Uterus (tissue), 4 donors: Measurements from ENCODE around the gene HEXA. TPM values are rescaled to one million over a fixed set of nuclear protein-coding genes. Genes with fewer than 3 reads are reported as not detected.

Experiments used
- DNase-seq, 2 donors: peaks; one replicate each; pipeline ENCODE4 v3.0.0-alpha.2; 2019 to 2020
- H3K27ac ChIP-seq, 2 donors: fragments of 200-600 bp; sonication (generic); 1 replicate in 1 of 2; 2 replicates in 1 of 2; pipeline ENCODE4 v1.5.1; 2016 to 2018
- H3K27me3 ChIP-seq, 2 donors: fragments of 200-600 bp; sonication (generic); one replicate each; pipeline ENCODE4 v1.5.1; 2018 to 2019; ENCODE audit warnings: control low read depth in 1 of 2
- H3K36me3 ChIP-seq, 2 donors: fragments of 200-600 bp; sonication (generic); one replicate each; pipeline ENCODE4 v1.5.1; 2019; ENCODE audit warnings: control low read depth in 1 of 2
- H3K4me1 ChIP-seq, 2 donors: fragments of 200-600 bp; sonication (generic); one replicate each; pipeline ENCODE4 v1.5.1; 2018 to 2019; ENCODE audit warnings: control low read depth in 1 of 2
- H3K4me3 ChIP-seq, 2 donors: fragments of 200-600 bp; sonication (generic); 1 replicate in 1 of 2; 2 replicates in 1 of 2; pipeline ENCODE4 v1.5.1; 2018 to 2019; ENCODE audit warnings: mild to moderate bottlenecking in 1 of 2
- H3K9me3 ChIP-seq, 2 donors: fragments of 200-600 bp; sonication (generic); one replicate each; pipeline ENCODE4 v1.5.1; 2019; ENCODE audit warnings: control low read depth in 1 of 2
- POLR2A ChIP-seq, 2 donors: fragments of 450-650 bp; IDR thresholded peaks; one replicate each; pipeline ENCODE4 v1.6.1; 2016; ENCODE audit warnings: antibody characterized with exemption in 2 of 2, mild to moderate bottlenecking in 1 of 2, moderate library complexity in 1 of 2
- intact Hi-C: fragments of 100-400 bp; cut with DNase I; formaldehyde crosslinking; loops from one replicate; pipeline ENCODE4 v1.15.1; 2023; ENCODE audit warnings: low total_unique reads
- total RNA-seq, 4 donors: library from RNA; depleted of rRNA in 3 of 4; stranded (reverse); fragments of >200 nt in 3 of 4; gene quantifications; one replicate each; pipeline versions ENCODE4 v1.1.0 to v1.2.4, GENCODE V29; 2014 to 2023
- TF ChIP-seq, protein P1 (sequence below), 4 experiments: fragments of 200-600 bp in 2 of 4; fragments of 450-650 bp in 2 of 4; sonication (generic) in 2 of 4; IDR thresholded peaks; one replicate each; pipeline ENCODE4 v1.5.1; 2016 to 2019; ENCODE audit warnings: antibody characterized with exemption in 4 of 4, mild to moderate bottlenecking in 2 of 4, moderate library complexity in 1 of 4
- donor health status: DM: yes; HTN: yes; CAD: no.

The HEXA gene
- total RNA-seq, 4 donors from 2014 or later: 14.9 to 86.0 (median 52.9) TPM

DNA sequence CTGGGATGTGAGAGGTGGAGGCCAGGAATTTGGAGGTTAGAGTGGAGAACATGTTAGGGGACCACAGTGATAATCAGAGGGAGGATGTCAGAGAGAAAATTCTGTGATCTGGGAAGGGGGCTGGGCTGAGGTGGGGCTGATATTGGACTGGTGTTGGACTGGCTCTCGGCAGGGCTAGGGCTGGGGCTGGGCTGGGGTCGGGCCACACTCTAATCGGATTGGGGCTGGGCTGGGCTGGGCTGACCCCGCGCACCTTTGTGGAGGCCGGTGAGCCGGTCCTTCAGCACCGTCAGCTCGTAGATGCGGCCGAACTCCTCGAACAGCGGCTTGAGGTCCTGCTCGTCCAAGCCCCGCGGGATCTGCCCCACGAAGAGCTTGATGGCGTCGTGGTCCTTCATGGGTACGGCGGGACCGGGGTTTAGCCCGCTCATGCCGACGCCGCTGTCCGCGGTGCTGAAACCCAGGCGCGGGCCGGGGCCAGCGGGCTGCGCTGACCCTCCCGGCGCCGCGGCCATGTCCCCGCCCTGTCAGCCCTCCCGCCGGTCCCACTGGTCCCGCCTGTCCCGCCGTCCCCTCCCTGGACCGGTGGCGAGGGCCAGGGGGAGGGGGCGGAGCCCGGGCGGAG lies 56.3 kb downstream of the HEXA start:
- Histone ChIP-seq H3K4me1 (peaks cover 0 to 6% of the 10 kb centered on the region in 2 donors), H3K27me3 (no peaks in the 10 kb centered on the region), H3K9me3 (no peaks in the 10 kb centered on the region), H3K36me3 (no peaks in the 10 kb centered on the region), H3K4me3 (peak overlapping the region in 1 of 2 donors; percentile 35), H3K27ac (no peak overlapping the region)
- intact Hi-C loops: no loop called here
- TF ChIP-seq POLR2A (IDR thresholded peaks at IDR 0.05): no peak
- TF ChIP-seq, protein P1, sequence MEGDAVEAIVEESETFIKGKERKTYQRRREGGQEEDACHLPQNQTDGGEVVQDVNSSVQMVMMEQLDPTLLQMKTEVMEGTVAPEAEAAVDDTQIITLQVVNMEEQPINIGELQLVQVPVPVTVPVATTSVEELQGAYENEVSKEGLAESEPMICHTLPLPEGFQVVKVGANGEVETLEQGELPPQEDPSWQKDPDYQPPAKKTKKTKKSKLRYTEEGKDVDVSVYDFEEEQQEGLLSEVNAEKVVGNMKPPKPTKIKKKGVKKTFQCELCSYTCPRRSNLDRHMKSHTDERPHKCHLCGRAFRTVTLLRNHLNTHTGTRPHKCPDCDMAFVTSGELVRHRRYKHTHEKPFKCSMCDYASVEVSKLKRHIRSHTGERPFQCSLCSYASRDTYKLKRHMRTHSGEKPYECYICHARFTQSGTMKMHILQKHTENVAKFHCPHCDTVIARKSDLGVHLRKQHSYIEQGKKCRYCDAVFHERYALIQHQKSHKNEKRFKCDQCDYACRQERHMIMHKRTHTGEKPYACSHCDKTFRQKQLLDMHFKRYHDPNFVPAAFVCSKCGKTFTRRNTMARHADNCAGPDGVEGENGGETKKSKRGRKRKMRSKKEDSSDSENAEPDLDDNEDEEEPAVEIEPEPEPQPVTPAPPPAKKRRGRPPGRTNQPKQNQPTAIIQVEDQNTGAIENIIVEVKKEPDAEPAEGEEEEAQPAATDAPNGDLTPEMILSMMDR (IDR thresholded peaks at IDR 0.05): no peak
- DNase-seq: peak; percentile 43 to 66

DNA sequence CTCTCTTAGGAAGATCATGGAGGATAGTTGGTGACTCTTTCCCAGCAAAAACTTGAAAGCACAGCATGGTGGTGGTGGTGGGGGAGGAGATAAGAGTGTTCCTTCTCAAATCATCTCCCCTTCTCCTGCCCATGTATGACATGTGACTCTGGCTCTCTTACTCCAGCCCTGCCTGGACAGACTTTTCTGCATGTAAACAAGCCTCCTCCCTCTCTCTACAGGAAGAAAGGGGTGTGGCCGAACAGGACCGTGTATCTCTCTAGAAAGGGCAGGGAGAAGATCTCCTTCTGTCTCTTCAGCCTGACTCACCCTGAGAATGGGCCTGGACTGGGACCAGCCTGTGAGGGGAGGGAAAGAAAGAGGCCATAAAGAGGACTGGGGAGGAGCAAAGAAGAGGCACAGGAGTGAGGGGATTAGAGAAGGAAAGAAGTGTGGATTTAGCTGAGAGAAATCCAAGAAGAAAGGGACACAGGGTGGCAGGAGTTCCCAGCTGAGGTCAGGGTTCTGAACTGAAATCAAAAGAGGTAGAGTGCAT lies 57.3 kb downstream of the HEXA start:
- Histone ChIP-seq H3K4me1 (peaks cover 0 to 6% of the 10 kb centered on the region in 2 donors), H3K4me3 (no peak overlapping the region), H3K9me3 (no peaks in the 10 kb centered on the region), H3K27me3 (no peaks in the 10 kb centered on the region), H3K27ac (no peak overlapping the region), H3K36me3 (no peaks in the 10 kb centered on the region)
- no peak for TF ChIP-seq POLR2A (IDR thresholded peaks at IDR 0.05)
- TF ChIP-seq, protein P1 (IDR thresholded peaks at IDR 0.05): no peak
- intact Hi-C loops: no loop called here
- DNase-seq: no peak

DNA sequence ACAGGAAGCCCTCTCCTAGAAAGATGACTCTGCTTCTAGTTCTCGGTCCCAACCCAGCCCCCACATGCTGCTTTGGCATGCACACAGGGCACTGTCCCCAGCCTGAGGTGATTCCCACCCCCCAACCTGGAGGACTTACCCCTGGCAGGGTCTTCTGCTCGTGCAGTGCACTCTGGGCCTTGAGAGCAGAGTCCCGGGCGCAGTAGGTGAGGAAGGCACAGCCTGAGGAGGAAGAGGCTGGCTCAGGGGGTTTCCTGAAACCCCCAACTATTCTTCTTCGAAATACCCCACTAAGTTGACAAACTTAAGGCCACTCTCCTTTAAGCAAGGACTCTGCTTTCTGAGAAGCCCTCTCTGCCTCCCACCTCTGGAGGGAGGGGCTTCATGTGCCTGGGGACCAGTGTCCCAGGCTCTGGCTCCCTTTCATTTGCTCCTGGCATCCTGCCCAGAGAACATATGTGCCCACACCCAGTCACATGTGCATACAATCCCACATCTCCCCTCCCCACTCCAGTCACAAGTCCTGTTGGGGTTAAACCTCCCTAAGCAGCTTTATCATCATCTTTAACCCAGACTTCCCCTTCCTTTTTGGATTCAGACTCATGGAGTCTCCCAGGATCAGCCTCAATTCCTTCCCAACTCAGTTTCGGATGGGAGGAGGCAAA lies 60.0 kb downstream of the HEXA start:
- no peaks in the 10 kb centered on the region for H3K27me3 ChIP-seq
- H3K27ac ChIP-seq: no peak overlapping the region
- intact Hi-C loops: no loop called here
- no peak for TF ChIP-seq POLR2A (IDR thresholded peaks at IDR 0.05)
- TF ChIP-seq, protein P1 (IDR thresholded peaks at IDR 0.05): no peak
- H3K4me1 ChIP-seq: peaks cover 0 to 6% of the 10 kb centered on the region in 2 donors
- no peaks in the 10 kb centered on the region for H3K9me3 ChIP-seq
- no peak for DNase-seq
- no peak overlapping the region for H3K4me3 ChIP-seq
- no peaks in the 10 kb centered on the region for H3K36me3 ChIP-seq

DNA sequence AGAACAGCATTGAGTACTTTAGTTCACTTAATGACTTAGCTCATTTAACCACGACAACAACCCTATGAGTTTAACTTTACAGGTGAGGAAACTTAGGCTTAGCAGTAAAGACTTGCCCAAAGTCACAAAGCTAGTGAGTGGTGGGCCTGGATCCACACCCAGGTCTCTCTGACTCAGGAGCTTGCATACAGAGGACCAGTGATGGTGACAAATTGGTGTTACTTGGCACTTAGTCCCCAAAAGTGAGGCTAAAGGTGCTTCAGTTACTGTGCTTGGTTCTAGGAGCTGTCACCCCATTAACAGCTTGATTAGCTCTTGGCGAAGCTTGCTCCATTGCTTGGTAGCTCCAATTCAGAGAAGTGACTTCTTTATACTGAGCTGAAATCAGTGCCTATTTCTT lies 61.9 kb downstream of the HEXA start:
- H3K4me3 ChIP-seq: no peak overlapping the region
- no peaks in the 10 kb centered on the region for H3K36me3 ChIP-seq
- DNase-seq: no peak
- intact Hi-C loops: no loop called here
- H3K9me3 ChIP-seq: no peaks in the 10 kb centered on the region
- no peak overlapping the region for H3K27ac ChIP-seq
- no peaks in the 10 kb centered on the region for H3K4me1 ChIP-seq
- no peaks in the 10 kb centered on the region for H3K27me3 ChIP-seq
- no peak for TF ChIP-seq POLR2A (IDR thresholded peaks at IDR 0.05)
- TF ChIP-seq, protein P1 (IDR thresholded peaks at IDR 0.05): no peak

DNA sequence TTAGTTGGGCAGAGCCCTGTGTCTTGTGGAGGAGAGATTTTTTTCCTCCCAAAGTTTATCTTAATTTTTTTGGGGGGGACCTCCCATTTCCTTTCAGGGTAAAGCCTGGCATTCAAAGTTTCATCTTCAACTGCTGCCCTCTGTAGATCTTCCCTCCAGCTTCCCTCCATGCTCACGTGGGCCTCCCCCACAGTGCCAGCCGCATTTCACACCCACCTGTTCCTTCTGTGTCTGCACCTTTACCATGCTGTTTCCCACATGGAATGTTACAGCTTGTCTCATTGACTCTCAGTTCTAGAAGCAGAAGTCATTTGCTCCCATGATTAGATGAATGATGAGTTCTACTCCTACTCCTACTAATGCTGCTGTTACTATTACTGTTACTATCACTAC lies 62.4 kb downstream of the HEXA start:
- Histone ChIP-seq H3K4me1 (no peaks in the 10 kb centered on the region), H3K9me3 (no peaks in the 10 kb centered on the region), H3K36me3 (no peaks in the 10 kb centered on the region), H3K27ac (no peak overlapping the region), H3K4me3 (no peak overlapping the region), H3K27me3 (no peaks in the 10 kb centered on the region)
- TF ChIP-seq POLR2A (IDR thresholded peaks at IDR 0.05): no peak
- TF ChIP-seq, protein P1 (IDR thresholded peaks at IDR 0.05): no peak
- no peak for DNase-seq
- intact Hi-C loops: no loop called here
